Sciatic nerve (tissue), 2 donors: ENCODE results near the gene RPH3AL. TPM values are rescaled to one million over a fixed set of nuclear protein-coding genes. Genes with fewer than 3 reads are reported as not detected.
A peak's percentile ranks its signal among the peaks of the same experiment; 100 is the strongest.
"Not testable (repeated sequence)": the region's sequence is repeated elsewhere in the genome, so short reads cannot be mapped to it uniquely, and the experiment has no call there.

Source experiments
- ATAC-seq: fragments of 200-7000 bp; cut with Tn5 transposase; one replicate; pipeline ENCODE4 v1.9.1; 2020; ENCODE audit warnings: mild to moderate bottlenecking, moderate library complexity
- DNase-seq: peaks from one replicate; pipeline ENCODE4 v3.0.0-alpha.2; 2020; ENCODE audit warnings: low spot score
- intact Hi-C: fragments of 100-400 bp; cut with DNase I; formaldehyde crosslinking; loops from one replicate; pipeline ENCODE4 v1.14.2; 2022
- total RNA-seq: library from RNA; stranded (reverse); fragmentation: NEBNext Ultra II Directional; extraction: Animal tissue kit (Norgen Biotek cat#: 25700); gene quantifications from one replicate; pipeline ENCODE4 v1.2.1, GENCODE V29; 2021
- donor health status: DM: no; HTN: no; CAD: no.
- donor health status: DM: no; HTN: no; CAD: no.

RPH3AL gene
- total RNA-seq, 1 donor from 2014 or later: 19.0 TPM

GRCh38 chr17:204427-205147, 148.0 kb downstream of the RPH3AL start:
- ATAC-seq (no peak), DNase-seq (no peak)
- intact Hi-C loops: no loop called here

- ATAC-seq: no peak
- intact Hi-C loops: no loop called here
- no peak for DNase-seq
These were observed 150.1 kb downstream of the RPH3AL start for GRCh38 chr17:202501-202951.

DNA sequence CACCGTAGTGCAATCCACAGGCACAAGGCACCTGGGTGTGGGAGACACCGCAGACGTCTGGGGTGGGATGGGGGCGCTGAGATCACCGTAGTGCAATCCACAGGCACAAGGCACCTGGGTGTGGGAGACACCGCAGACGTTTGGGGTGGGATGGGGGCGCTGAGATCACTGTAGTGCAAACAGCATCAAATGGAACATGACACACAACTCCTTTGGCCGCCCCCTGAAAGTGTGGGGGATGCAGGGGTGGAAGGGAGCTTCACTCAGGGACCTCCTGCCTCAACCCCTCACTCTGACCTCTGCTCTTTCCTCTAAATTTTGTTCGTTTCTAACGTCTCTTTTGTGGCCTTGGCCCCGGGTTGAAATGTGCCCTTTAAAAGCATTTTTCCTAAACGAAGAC, 150.9 kb downstream of the RPH3AL start:
- ATAC-seq: not testable (repeated sequence)

DNA sequence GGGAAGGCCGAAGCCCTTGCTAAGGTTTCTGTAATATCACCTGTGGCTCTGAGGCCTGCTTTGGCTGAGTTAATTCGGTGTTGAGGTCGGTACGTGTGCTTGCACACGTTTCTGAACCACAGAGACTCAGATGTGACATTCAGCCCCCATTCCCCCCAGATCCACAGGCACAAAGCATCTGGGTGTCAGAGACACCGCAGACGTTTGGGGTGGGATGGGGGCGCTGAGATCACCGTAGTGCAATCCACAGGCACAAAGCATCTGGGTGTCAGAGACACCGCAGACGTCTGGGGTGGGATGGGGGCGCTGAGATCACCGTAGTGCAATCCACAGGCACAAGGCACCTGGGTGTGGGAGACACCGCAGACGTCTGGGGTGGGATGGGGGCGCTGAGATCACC, 151.3 kb downstream of the RPH3AL start:
- ATAC-seq, intact Hi-C loops, DNase-seq: not testable (repeated sequence)

More for the DNA sequence above, 150.9 kb downstream of the RPH3AL start:
- intact Hi-C loops, DNase-seq: not testable (repeated sequence)

DNA sequence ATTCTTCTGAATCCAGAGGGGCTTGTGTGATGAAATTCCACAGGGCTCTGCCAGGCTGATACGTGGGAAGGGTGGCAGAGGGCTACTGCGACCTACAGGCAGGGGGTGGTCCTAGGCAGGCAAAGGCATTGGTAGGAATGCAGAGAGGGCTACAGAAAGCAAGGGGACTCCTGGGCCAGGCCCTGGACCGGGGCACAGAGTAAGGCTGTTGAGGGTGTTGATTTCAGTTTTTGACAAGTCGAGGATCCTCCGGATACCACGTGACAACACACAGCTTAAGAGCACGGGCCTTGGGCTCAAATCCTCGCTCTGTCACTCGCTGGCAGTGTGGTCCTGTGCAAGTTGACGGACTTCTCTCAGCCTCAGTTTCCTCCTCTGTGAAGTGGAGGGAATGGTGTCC, 152.0 kb downstream of the RPH3AL start:
- no peak for ATAC-seq
- intact Hi-C loops: no loop called here
- no peak for DNase-seq

GRCh38 chr17:199806-200545, 152.6 kb downstream of the RPH3AL start:
- ATAC-seq (peak; percentile 53), DNase-seq (no peak)
- intact Hi-C loops: no loop called here

- DNase-seq: no peak
- peak; percentile 70 for ATAC-seq
- intact Hi-C loops: no loop called here
These were observed 153.4 kb downstream of the RPH3AL start for GRCh38 chr17:199191-199604.

DNA sequence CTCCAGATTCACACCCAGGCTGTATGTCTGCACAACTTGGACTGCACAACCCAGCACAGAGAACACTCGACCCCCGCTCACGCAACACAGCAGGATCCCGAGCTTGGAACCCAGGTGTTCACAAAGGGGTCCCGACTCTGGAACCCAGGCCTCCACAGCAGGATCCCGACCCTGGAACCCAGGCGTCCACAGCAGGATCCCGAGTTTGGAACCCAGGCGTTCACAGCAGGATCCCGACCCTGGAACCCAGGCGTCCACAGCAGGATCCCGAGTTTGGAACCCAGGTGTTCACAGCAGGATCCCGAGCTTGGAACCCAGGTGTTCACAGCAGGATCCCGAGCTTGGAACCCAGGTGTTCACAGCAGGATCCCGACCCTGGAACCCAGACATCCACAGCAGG, 154.4 kb downstream of the RPH3AL start:
- not testable (repeated sequence) for DNase-seq

DNA sequence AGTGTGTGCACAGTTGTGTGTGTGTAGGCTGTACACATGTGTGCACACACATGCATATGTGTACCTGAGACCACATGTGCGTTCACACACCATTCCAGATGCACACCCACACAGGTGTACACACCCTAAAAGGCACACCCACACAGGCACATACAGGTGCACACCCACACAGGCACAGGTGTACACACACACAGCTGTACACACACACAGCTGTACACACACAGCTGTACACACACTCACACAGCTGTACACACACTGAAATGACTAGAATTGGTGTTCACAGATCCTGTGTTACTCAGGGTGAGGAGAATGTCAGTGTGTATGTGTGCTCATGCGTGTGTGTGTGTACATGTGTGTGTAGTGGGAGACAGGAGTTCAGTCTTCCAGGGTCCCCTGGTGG, 155.3 kb downstream of the RPH3AL start:
- intact Hi-C loops: no loop called here
- ATAC-seq (no peak), DNase-seq (no peak)

More for the DNA sequence above, 154.4 kb downstream of the RPH3AL start:
- ATAC-seq, intact Hi-C loops: not testable (repeated sequence)

GRCh38 chr17:194828-195602, 157.6 kb downstream of the RPH3AL start:
- intact Hi-C loops: no loop called here
- ATAC-seq: no peak
- DNase-seq: no peak

DNA sequence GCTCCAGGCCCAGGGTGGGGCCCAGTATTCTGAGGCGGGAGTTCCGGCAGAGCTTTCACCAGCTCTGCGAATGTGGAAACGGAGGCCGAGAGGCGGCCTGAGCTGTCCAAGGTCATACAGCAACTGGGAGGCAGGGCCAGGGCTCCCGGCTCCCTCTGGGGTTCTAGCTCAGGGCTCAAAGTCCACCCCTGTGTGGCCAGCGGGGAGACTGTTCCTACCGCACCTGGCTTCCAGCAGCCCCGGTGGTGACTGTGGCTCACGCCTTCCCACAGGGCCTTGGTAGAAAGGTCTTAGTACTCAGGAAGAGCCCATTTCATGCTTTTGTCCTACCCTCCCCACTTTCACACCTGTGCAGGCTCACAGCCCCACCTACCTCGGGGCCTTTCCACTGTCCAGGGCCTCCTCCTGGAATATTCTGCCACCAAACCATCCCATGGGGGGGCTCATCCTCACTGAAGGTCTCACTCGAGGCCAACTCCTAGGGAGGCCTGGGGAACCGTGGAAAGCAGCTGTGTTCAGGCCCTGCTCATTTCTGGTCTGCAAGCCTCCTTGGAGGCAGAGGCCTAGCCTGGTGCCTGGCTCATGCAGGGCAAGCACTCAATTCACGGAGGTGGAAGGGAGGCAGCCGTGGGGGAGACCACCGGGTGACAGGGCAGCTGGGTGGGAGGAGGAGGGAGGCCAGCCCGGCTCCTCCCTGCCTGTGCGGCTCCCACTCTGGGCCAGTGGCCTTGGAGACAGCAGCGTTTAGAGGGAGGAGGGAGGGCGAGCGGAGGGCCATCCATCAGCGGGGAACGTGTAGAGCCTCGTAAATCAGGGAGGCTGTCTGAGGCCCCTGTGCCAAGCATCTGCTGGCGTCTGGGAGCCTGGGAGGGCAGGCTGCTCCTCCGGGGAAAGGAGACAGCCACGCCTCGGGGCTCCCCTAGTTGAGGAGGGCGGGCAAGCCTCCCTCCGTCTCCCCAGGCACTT, 158.5 kb downstream of the RPH3AL start:
- intact Hi-C loops: no loop called here
- no peak for DNase-seq
- no peak for ATAC-seq

DNA sequence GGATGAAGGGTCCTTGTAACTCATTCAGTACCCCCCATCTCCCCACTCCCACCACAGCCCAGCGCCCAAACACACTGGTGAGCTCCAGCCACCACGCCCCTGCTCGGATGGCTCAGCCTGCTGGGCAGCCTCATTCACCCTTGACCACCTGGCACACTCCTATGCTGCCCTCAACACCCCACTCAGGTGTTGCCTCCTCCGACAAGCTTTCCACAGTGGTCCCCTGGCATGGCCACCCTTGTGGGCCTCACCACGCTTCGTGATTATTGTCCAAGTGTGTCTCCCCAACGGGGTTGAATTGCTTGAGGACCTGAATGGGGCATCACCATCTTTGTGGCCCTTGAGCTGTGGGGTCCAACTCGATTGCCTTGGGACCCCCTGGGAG, 159.2 kb downstream of the RPH3AL start:
- DNase-seq (no peak), ATAC-seq (no peak)

GRCh38 chr17:192666-193425, 159.8 kb downstream of the RPH3AL start:
- no peak for ATAC-seq
- DNase-seq: no peak
- intact Hi-C loops: no loop called here

More for the DNA sequence above, 159.2 kb downstream of the RPH3AL start:
- intact Hi-C loops: no loop called here

- intact Hi-C loops: no loop called here
- no peak for ATAC-seq
These were observed 163.2 kb downstream of the RPH3AL start for GRCh38 chr17:189444-189843.

GRCh38 chr17:187130-187529, 165.5 kb downstream of the RPH3AL start:
- no peak for ATAC-seq
- intact Hi-C loops: no loop called here
- DNase-seq: no peak

More at GRCh38 chr17:189444-189843, 163.2 kb downstream of the RPH3AL start:
- DNase-seq: no peak

DNA sequence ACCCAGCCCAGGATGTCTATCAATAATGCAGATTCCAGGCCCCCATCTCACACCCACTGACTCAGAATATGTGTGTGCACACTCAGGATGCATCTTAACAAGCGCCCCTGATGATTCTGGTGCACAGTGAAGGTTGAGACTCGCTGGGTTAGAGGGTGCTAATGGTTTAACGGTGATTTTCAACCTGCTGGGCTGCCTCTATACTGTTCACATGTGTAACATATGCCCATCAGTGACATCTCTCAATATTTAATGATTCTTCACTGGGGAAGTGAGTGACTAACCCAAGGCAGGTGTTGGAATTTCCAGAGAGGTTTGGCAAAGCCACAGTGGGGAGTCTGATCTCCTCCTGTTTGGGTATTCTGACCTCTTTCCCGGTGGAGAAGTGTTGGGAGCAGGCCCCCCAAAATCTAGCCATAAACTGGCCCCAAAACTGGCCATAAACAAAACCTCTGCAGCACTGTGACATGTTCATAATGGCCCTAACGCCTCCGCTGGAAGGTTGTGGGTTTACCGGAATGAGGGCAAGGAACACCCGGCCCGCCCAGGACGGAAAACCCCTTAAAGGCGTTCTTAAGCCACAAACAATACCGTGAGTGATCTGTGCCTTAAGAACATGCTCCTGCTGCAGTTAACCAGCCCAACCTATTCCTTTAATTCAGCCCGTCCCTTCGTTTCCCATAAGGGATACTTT, 167.0 kb downstream of the RPH3AL start:
- ATAC-seq: no peak
- DNase-seq: no peak
- intact Hi-C loops: no loop called here

GRCh38 chr17:183021-183420, 169.6 kb downstream of the RPH3AL start:
- intact Hi-C loops: no loop called here
- ATAC-seq (no peak), DNase-seq (no peak)
